GM10266 (cell line): Measurements from ENCODE around the gene PRIM1.
"Not testable (repeated sequence)": the region's sequence is repeated elsewhere in the genome, so short reads cannot be mapped to it uniquely, and the experiment has no call there.

Experiments
- DNase-seq: peaks from one replicate; pipeline ENCODE4 v3.0.0; 2012; ENCODE audit errors: extremely low spot score
- CTCF ChIP-seq: IDR thresholded peaks from 2 replicates; pipeline ENCODE4 v1.5.1; 2012; ENCODE audit warnings: mild to moderate bottlenecking, low read depth; ENCODE audit not compliant: control insufficient read depth, insufficient read depth; ENCODE audit errors: missing control alignments

The PRIM1 gene

DNA sequence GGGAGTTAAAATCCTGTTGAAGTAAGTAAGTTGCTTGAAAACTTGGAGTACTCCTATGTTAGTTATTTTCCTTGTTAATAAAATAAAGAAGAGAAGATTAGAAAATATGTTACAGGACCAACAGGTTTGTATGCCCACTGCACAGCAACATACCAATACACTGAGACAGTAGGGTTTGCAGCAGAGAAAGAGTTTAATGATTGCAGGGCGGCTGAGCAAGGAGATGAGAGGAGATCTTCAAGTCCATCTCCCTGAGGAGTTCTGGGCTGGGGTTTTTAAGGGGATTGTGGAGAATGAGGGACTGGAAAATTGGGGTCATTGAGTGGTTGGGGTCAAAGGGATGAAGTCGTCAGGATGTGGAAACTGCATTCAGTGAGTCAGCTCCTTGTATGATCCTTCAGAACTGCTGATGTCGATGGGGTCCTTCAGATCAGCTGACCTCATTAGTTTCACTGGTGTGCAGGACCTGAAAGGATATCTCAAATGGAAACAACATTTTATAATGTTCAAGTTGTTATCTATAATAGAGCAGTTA lies 6.7 kb upstream of the PRIM1 start:
- no peak for DNase-seq
- TF ChIP-seq CTCF: no peak

DNA sequence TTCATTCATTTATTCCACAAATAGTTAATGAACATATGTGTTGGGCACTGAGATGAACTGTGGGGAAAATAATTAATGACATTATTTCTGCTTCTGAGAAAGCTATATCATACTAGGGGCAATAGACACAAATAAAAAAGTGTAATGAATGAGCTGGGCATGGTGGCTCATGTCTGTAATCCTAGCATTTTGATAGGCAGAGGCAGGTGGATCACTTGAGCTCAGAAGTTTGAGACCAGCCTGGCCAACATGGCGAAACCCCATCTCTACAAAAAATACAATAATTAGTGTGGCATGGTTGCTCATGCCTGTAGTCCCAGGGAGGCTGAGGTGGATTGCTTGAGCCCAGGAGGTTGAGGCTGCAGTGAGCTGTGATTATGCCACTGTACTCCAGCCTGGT lies 5.8 kb upstream of the PRIM1 start:
- DNase-seq: not testable (repeated sequence)

DNA sequence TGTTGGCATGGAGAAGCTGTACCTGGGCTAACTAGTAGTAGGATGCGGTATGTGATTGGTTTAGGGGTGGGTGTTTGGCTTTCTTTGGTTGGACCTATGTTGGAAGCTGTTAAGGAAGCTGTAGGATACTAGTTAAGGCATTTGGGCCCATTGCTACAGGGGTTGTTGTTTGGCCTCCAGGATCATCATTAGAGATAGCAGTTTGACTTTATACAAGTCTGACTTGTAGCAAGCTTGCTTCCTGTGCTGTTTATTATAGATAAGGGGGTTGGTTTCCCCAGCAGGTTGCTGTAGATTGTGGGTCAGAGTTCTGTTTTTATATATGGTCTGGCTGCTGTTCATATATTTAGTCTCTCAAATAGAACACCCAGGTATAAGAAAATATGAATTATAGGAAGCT lies 1.4 kb upstream of the PRIM1 start:
- no peak for TF ChIP-seq CTCF
- DNase-seq: no peak

DNA sequence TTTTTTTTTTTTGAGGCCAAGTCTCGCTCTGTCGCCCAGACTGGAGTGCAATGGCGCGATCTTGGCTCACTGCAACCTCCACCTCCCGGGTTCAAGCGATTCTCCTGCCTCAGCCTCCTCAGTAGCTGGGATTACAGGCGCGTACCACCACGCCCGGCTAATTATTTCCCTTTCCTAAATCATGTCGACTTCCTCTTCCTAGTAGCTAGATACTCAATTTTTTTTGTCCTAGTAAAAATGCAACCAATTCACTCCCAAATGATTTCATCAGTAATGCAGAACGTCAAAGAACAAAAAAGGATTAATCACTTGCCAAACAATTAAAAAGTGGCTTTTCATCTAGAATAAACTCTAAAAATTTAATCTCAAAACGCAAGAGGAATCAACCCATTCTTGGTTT lies 1.5 kb downstream of the PRIM1 start:
- not testable (repeated sequence) for DNase-seq

DNA sequence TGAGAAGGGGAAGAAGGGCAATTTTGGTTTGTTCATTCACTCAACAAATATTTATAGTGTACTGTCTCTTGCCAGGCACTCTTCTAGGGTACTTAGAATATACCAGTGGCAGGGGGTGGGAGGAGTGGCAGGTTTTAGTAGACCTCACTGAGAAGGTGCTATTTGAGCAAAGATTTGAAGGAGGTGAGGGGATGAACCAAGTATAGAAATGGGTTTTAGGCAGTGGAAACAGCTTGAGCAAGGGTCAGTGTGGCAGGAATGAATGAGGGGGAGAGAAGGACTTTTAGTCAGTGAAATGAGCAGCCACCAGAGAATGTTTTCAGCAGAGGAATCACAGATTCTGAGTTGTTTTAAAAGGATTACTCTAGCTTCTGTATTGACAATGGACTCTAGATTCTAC lies 2.3 kb downstream of the PRIM1 start:
- TF ChIP-seq CTCF: no peak
- no peak for DNase-seq

DNA sequence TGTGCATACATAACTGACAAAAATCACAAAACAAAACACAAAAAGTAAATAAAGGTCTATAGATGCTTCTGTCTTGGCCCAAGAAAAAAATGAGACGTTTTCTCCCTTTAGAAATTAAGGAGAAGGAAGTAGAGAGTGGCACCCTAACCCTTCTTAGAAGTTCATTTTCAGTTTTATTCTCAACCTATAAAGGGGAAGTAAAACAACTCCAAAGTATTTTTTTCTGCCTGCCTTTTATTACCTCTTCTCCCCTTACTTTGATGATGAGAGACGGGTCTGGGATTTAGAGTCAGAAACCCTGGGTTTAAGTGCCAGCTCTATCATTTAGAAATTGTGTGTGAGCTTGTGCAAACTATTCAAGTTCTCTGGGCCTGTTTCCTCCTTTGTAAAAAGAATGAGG lies 2.8 kb downstream of the PRIM1 start:
- DNase-seq: no peak
- TF ChIP-seq CTCF: no peak

DNA sequence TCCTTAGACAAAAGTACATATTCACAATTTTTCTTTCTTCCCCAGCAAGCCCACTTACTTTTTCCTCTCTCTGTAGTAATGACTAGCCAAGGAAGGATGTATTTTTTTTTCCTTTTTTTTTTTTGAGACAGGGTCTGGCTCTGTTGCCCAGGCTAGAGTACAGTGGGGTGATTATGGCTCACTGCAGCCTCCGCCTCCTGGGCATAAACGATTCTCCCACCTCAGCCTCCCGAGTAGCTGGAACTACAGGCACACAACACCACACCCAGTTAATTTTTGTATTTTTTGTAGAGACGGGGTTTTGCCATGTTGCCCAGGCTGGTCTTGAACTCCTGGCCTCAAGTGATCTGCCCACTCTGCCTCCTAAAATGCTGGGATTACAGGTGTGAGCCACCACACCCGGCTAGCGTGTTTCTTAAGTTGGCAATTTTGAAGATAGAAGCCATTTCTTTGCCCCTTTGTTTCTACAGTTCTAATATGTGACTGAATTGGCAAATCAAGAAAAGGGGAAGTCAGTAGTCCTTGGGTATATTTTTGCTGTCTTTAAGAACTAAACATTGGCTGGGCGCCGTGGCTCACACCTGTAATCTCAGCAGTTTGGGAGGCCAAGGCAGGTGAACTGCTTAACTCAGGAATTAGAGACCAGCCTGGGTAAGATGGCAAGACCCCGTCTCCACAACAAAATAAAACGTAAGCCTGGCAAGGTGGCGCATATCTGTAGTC lies 23.8 kb downstream of the PRIM1 start:
- TF ChIP-seq CTCF: no peak
- no peak for DNase-seq

- not testable (repeated sequence) for DNase-seq
These were observed 25.9 kb downstream of the PRIM1 start for GRCh38 chr12:56726196-56726675.

GRCh38 chr12:56725723-56726102 lies 26.4 kb downstream of the PRIM1 start:
- TF ChIP-seq CTCF: no peak
- DNase-seq: no peak
